Heart right ventricle (tissue), 16 donors: ENCODE data around the gene ZSCAN31. TPM values are rescaled to one million over a fixed set of nuclear protein-coding genes. Genes with fewer than 3 reads are reported as not detected.

Experiments
- ATAC-seq, 8 donors: fragments of 200-7000 bp; cut with Tn5 transposase; one replicate each; pipeline ENCODE4 v1.9.1; 2020; ENCODE audit warnings: mild to moderate bottlenecking in 8 of 8, moderate library complexity in 8 of 8, moderate number of reproducible peaks in 1 of 8
- DNase-seq, 2 donors: peaks; one replicate each; pipeline ENCODE4 v3.0.0-alpha.2; 2020
- H3K27ac ChIP-seq, 10 donors: fragments of 200-600 bp; sonication (generic) in 2 of 10; one replicate each; pipeline versions ENCODE4 v1.5.0 to v1.8.0; 2020 to 2022; ENCODE audit warnings: mild to moderate bottlenecking in 3 of 10
- H3K27me3 ChIP-seq, 7 donors: fragments of 200-600 bp; one replicate each; pipeline ENCODE4 v1.8.0; 2021 to 2022; ENCODE audit warnings: mild to moderate bottlenecking in 2 of 7
- H3K36me3 ChIP-seq, 9 donors: fragments of 200-600 bp; sonication (generic) in 1 of 9; one replicate each; pipeline versions ENCODE4 v1.5.0 to v1.8.0; 2020 to 2022; ENCODE audit warnings: mild to moderate bottlenecking in 2 of 9
- H3K4me1 ChIP-seq, 9 donors: fragments of 200-600 bp; sonication (generic) in 1 of 9; one replicate each; pipeline versions ENCODE4 v1.5.0 to v1.8.0; 2020 to 2022; ENCODE audit warnings: mild to moderate bottlenecking in 4 of 9
- H3K4me3 ChIP-seq, 10 donors: fragments of 200-600 bp; sonication (generic) in 2 of 10; one replicate each; pipeline versions ENCODE4 v1.5.0 to v1.8.0; 2020 to 2022; ENCODE audit warnings: mild to moderate bottlenecking in 7 of 10, moderate library complexity in 2 of 10
- H3K9me3 ChIP-seq, 11 donors: fragments of 200-600 bp in 10 of 11; sonication (generic) in 2 of 11; one replicate each; pipeline versions ENCODE4 v1.5.0 to v1.8.0; 2013 to 2022; ENCODE audit warnings: mild to moderate bottlenecking in 2 of 11, control low read depth in 1 of 11, moderate library complexity in 1 of 11
- WGBS, 2 donors: extraction: QIAGEN DNeasy Blood & Tissue Kit; methylation state at CpG; one replicate each; pipeline ENCODE4 v1.1.7; 2013; ENCODE audit warnings: inconsistent platforms in 1 of 2; 5-methylcytosine and 5-hydroxymethylcytosine counted together
- intact Hi-C, 10 donors: fragments of 100-400 bp; cut with DNase I; formaldehyde crosslinking; loops; one replicate each; pipeline versions ENCODE4 v1.11.1 to v1.14.2; 2022
- polyA plus RNA-seq, 2 donors: library from polyadenylated mRNA; stranded (reverse); fragments of 200-250 nt; gene quantifications; one replicate each; pipeline ENCODE4 v1.2.3, GENCODE V29; 2013
- total RNA-seq, 10 donors: library from RNA; stranded (reverse); fragmentation: NEBNext Ultra II Directional in 3 of 10; extraction: Animal tissue kit (Norgen Biotek cat#: 25700) in 3 of 10; gene quantifications; one replicate each; pipeline versions ENCODE4 v1.2.1 to v1.2.4, GENCODE V29; 2021 to 2023
- TF ChIP-seq, protein P1 (sequence below), 9 donors: fragments of 200-600 bp; sonication (generic) in 2 of 9; IDR thresholded peaks; one replicate each; pipeline versions ENCODE4 v1.5.0 to v1.8.0; 2021 to 2022; ENCODE audit warnings: antibody characterized with exemption in 9 of 9, mild to moderate bottlenecking in 5 of 9, moderate library complexity in 1 of 9
- donor health status: Arrhythmogenic right ventricular cardiomyopathy.
- donor health status: ischemic (EF 13 %, LVEDD 7.1; RV severe dilation, severe dysfunction).
- donor health status: healthy with polysubstance abuse.
- donor health status: DM: no; HTN: yes; CAD: no.
- donor health status: DM: no; HTN: no; CAD: no.
- donor health status: ischemic (EF 25% LVEDD 6.9; RV normal size, moderate dysfunction).
- donor health status: ischemic (EF 25% LVEDD 5.7; RV mildly dilated, moderate dysfunction).
- donor health status: healthy.
- donor health status: DM: yes; HTN: yes; CAD: no.
- donor health status: Ischemic cardiomyopathy.
- donor health status: ischemic (EF 35%, LVEDD 5.7; RV mildly dilated, moderate dysfunction).
- donor health status: nonischemic (EF 11% LVEDD 7.7; RV severe dilation, severe dysfunction).
- donor health status: DM: yes; HTN: yes; CAD: no.
- donor health status: PGD.
- donor health status: ischemic (EF 29% LVEDD 5.4; RV normal size, mild dysfunction).
- donor health status: nonischemic (EF 23%, LVEDD 6.1; RV moderate dilation, normal function).

ZSCAN31 gene
- total and polyA plus RNA-seq, 12 donors: 3.3 to 17.4 (median 11.2) TPM

DNA sequence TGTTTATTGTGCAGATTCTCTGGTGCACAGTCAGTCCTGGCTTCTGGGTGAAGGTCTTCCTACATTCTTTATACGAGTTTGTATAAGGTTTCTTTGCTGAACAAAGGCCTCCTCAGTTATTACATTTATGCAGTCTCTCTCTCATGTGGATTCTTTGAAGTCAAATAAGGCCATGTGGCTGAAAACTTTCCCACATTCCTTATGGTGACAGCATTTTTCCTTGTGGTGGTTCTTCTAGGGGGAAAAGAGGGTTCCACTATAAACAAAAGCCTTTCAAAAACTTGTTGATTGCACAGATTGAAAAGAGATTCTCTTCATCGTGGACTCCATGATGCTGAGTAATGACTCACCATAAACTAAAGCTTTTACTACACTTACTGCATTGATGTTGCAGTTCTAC lies 44.4 kb upstream of the ZSCAN31 start:
- peaks cover 0 to 17% (median 5%) of the 10 kb centered on the region in 11 donors for H3K9me3 ChIP-seq
- intact Hi-C loops: no loop called here
- H3K27me3 ChIP-seq: no peaks in the 10 kb centered on the region
- H3K36me3 ChIP-seq: peaks cover 0 to 70% (median 18%) of the 10 kb centered on the region in 9 donors
- DNase-seq (no peak), ATAC-seq (no peak)
- peaks cover 0 to 19% (median 12%) of the 10 kb centered on the region in 9 donors for H3K4me1 ChIP-seq
- H3K27ac ChIP-seq: no peak overlapping the region
- TF ChIP-seq, protein P1, sequence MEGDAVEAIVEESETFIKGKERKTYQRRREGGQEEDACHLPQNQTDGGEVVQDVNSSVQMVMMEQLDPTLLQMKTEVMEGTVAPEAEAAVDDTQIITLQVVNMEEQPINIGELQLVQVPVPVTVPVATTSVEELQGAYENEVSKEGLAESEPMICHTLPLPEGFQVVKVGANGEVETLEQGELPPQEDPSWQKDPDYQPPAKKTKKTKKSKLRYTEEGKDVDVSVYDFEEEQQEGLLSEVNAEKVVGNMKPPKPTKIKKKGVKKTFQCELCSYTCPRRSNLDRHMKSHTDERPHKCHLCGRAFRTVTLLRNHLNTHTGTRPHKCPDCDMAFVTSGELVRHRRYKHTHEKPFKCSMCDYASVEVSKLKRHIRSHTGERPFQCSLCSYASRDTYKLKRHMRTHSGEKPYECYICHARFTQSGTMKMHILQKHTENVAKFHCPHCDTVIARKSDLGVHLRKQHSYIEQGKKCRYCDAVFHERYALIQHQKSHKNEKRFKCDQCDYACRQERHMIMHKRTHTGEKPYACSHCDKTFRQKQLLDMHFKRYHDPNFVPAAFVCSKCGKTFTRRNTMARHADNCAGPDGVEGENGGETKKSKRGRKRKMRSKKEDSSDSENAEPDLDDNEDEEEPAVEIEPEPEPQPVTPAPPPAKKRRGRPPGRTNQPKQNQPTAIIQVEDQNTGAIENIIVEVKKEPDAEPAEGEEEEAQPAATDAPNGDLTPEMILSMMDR (IDR thresholded peaks at IDR 0.05): no peak
- H3K4me3 ChIP-seq: no peak overlapping the region
- WGBS, 2 donors: 88 to 93% methylated on average over 2 of the region's 2 CpGs

DNA sequence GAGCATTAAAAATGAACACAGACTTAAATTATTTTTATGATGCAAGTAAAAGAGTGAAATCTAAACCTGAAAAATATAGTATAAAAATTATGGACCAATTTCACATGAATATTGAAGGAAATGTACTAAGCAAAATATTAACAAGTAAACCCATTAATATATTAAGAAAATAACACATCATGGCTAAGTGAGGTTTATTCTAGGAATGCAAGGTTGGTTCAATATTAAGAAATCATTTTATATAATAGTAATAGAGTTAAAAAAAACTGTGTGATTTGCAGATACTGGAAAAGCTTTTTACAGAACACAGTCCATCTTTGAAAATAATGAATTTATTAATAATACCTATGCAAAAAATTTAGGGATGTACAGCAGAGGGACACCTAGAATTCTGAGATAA lies 42.7 kb upstream of the ZSCAN31 start:
- Histone ChIP-seq H3K9me3 (peaks cover 0 to 17% (median 5%) of the 10 kb centered on the region in 11 donors), H3K36me3 (peaks cover 0 to 70% (median 18%) of the 10 kb centered on the region in 9 donors), H3K4me3 (no peak overlapping the region), H3K27ac (no peak overlapping the region), H3K27me3 (no peaks in the 10 kb centered on the region), H3K4me1 (peaks cover 0 to 19% (median 12%) of the 10 kb centered on the region in 9 donors)
- ATAC-seq (no peak), DNase-seq (no peak)
- intact Hi-C loops: no loop called here
- TF ChIP-seq, protein P1 (IDR thresholded peaks at IDR 0.05): no peak

DNA sequence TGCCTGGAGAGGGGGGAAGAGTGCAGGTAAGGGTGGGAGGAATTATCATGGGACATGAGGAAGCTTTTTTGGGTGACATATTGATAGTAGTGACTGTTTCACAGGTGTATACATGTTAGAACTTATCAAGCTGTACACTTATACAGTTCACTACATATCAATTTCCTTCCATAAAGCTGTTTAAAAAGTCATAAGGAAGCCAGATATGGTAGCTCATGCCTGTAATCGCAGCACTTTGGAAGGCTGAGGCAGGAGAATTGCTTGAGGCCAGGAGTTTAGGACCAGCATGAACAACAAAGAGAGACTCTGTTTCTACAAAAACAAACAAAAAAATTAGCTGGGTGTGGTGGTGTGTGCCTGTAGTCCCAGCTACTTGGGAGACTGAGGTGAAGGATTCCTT lies 41.9 kb upstream of the ZSCAN31 start:
- intact Hi-C loops: no loop called here

DNA sequence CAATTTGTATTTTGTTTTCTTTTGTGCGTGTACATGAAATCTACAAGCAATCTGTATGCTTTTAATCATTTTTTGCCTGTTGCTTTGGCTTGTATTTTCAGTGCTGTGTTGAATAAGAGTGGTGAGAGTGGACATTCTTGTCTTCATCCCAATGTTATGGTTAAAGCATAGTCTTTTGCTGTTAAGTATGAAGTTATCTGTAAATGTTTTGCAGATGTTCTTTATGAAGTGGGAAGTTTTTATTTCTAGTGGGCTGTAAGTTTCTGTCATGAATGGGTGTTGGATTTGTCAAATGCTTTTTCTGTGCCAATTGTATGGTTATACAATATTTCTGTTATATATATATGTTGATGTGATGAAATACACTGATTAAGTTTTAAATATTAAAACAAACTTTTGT lies 38.0 kb upstream of the ZSCAN31 start:
- Histone ChIP-seq H3K36me3 (peaks cover 0 to 49% (median 5%) of the 10 kb centered on the region in 9 donors), H3K4me1 (no peaks in the 10 kb centered on the region), H3K4me3 (no peak overlapping the region), H3K27ac (no peak overlapping the region), H3K9me3 (peaks cover 0 to 13% (median 4%) of the 10 kb centered on the region in 11 donors), H3K27me3 (no peaks in the 10 kb centered on the region)
- WGBS, 2 donors: 89 to 97% methylated on average over 1 of the region's 1 CpG
- ATAC-seq: no peak
- DNase-seq: no peak
- TF ChIP-seq, protein P1 (IDR thresholded peaks at IDR 0.05): no peak
- intact Hi-C loops: no loop called here

More for the DNA sequence above, 41.9 kb upstream of the ZSCAN31 start:
- Histone ChIP-seq H3K4me3 (no peak overlapping the region), H3K4me1 (peaks cover 0 to 18% (median 9%) of the 10 kb centered on the region in 9 donors), H3K36me3 (peaks cover 0 to 70% (median 18%) of the 10 kb centered on the region in 9 donors), H3K27ac (no peak overlapping the region), H3K9me3 (peaks cover 0 to 17% (median 5%) of the 10 kb centered on the region in 11 donors), H3K27me3 (no peaks in the 10 kb centered on the region)
- ATAC-seq (no peak), DNase-seq (no peak)
- WGBS, 2 donors: 97 to 100% methylated on average over 1 of the region's 1 CpG
- TF ChIP-seq, protein P1 (IDR thresholded peaks at IDR 0.05): no peak
